ENCODE data around the gene C6orf47. TPM values are rescaled to one million over a fixed set of nuclear protein-coding genes. Genes with fewer than 3 reads are reported as not detected.

The C6orf47 gene
- polyA plus RNA-seq, 1 donor from 2014 or later: 17.2 TPM

DNA sequence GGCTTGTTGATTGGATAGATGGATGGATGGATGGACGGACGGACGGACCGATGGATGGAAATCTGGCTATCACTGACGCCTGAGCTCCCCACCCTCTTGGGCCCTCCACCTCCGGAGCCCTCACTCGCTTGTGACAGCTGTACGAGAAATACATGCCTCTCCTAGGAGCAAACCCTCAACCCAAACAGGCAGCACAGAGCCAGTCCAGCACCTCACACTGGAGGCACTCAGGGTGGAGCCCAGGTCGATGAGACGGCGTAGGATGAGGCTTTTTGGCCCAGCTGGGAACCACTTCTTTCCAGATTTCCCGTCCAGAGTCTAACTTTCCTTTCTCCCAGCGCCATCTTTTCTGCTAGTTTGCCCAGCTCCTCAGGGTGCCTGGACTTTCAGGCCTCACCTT lies 23.0 kb upstream of the C6orf47 start:
- Histone ChIP-seq H4K20me1 (ENCODE audit: insufficient read depth) (no peaks in the 10 kb centered on the region), H3K27ac (ENCODE audit: low read length) (peak overlapping the region; percentile 53), H3K9me2 (ENCODE audit: insufficient read depth, low read length) (no peaks in the 10 kb centered on the region), H3K27me3 (ENCODE audit: insufficient read depth, low read depth, low read length) (no peaks in the 10 kb centered on the region), H3K9ac (ENCODE audit: low read length) (peak overlapping the region; percentile 46), H3K4me3 (ENCODE audit: low read length) (peak overlapping the region; percentile 34), H3K4me2 (ENCODE audit: low read length) (no peak overlapping the region), H3K9me3 (ENCODE audit: low read length) (no peaks in the 10 kb centered on the region), H2AFZ (ENCODE audit: low read depth, low read length) (no peak overlapping the region), H3F3A (ENCODE audit: insufficient read depth, low read length, poor library complexity, severe bottlenecking) (no peaks in the 10 kb centered on the region), H3K36me3 (ENCODE audit: insufficient read depth, low read length) (peaks cover 4% of the 10 kb centered on the region), H3K79me2 (replicated peaks; ENCODE audit: insufficient read depth, low read length) (no peaks in the 10 kb centered on the region)
- TF ChIP-seq EP300 (conservative IDR thresholded peaks at IDR 0.05; ENCODE audit: poor library complexity, severe bottlenecking) (no peak), POLR2AphosphoS5 (IDR thresholded peaks at IDR 0.05) (no peak)

DNA sequence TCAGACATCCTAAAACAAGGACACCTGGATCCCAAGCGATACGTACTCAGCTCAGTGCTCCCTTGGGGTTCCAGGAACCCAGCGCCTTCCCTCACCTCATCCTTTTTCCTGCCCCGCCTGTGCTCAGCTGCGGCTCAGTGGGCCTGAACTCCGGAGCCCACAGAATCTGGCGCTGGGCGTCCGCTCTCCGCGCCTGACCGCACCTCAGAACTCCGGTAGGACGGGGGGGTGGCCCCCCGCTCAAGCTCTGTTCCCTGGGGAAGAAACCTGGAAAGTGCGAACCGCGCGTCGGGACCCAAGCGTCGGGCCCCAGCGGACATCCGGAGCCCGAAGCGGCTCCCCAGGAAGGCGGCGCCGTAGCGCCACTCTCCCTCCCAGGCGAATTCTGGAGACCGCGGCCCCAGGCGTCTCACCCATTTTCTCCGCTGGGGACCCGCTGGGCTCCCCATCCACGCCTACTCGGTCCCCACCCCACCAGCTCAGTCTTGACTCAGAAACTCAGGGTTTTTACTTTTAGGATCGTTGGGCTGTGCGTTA lies 20.6 kb upstream of the C6orf47 start:
- peak overlapping the region; percentile 34 for H3K9ac ChIP-seq (ENCODE audit: low read length)
- H3K4me3 ChIP-seq (ENCODE audit: low read length): peak overlapping the region; percentile 46
- no peaks in the 10 kb centered on the region for H3K9me2 ChIP-seq (ENCODE audit: insufficient read depth, low read length)
- no peaks in the 10 kb centered on the region for H3F3A ChIP-seq (ENCODE audit: insufficient read depth, low read length, poor library complexity, severe bottlenecking)
- H3K36me3 ChIP-seq (ENCODE audit: insufficient read depth, low read length): peaks cover 4% of the 10 kb centered on the region
- TF ChIP-seq EP300 (conservative IDR thresholded peaks at IDR 0.05; ENCODE audit: poor library complexity, severe bottlenecking) (no peak), POLR2AphosphoS5 (IDR thresholded peaks at IDR 0.05) (no peak)
- H3K4me2 ChIP-seq (ENCODE audit: low read length): no peak overlapping the region
- H4K20me1 ChIP-seq (ENCODE audit: insufficient read depth): no peaks in the 10 kb centered on the region
- H2AFZ ChIP-seq (ENCODE audit: low read depth, low read length): no peak overlapping the region
- no peaks in the 10 kb centered on the region for H3K27me3 ChIP-seq (ENCODE audit: insufficient read depth, low read depth, low read length)
- H3K27ac ChIP-seq (ENCODE audit: low read length): no peak overlapping the region
- H3K9me3 ChIP-seq (ENCODE audit: low read length): no peaks in the 10 kb centered on the region
- no peaks in the 10 kb centered on the region for H3K79me2 ChIP-seq (replicated peaks; ENCODE audit: insufficient read depth, low read length)

DNA sequence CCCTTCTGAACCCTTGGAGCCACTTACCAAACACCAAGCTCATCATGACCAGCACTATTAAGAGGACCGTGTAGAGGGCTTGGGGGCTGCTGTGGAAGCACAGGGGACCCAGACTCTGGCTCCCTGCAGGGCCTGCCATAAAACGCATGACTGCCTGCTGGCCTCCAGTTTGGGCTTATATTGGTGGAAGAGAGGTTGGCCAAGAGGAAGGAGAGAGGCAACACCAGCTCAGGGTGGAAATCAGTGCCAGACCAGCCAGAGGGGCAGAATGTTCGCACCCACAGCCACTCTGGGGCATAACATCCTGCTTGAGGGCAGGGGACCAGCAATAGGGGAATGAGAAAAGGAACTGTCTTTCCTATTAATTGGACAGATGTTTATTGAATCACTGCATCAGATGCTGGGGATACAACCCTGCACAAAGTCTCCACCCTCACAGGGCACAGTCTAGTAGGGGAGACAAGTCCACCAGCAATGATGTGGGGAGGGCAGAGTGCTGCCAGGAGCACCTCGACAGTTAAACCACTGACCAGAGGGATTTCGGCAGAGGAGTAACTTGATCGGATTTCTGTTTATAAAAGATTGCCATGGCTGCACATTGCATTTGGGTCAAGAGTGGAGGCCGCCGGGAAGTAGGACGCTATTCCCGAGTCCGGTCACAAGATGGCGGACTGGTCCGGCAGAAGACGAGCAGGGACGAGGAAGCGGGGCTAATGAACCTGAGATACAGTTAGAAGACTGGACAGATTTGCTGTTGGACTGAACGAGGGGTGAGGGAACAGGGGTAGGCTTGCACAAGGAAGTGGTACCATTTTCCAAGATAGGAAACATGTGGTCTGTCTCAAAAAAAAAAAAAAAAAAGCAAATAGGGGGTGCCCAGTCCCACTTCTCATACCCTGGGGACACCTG lies 19.9 kb upstream of the C6orf47 start, which contains the start of gene LY6G5C:
TSS of gene LY6G5C (minus strand) at position 842 of the 909 bp plus-strand sequence. CDS start at position 148, 694 bp downstream.
- H3K9me3 ChIP-seq (ENCODE audit: low read length): no peaks in the 10 kb centered on the region
- H3K36me3 ChIP-seq (ENCODE audit: insufficient read depth, low read length): peaks cover 4% of the 10 kb centered on the region
- H3K9me2 ChIP-seq (ENCODE audit: insufficient read depth, low read length): no peaks in the 10 kb centered on the region
- H3F3A ChIP-seq (ENCODE audit: insufficient read depth, low read length, poor library complexity, severe bottlenecking): no peaks in the 10 kb centered on the region
- peak within 1 kb of the TSS; percentile 46 for H3K4me3 ChIP-seq (ENCODE audit: low read length)
- H3K79me2 ChIP-seq (replicated peaks; ENCODE audit: insufficient read depth, low read length): no peaks in the 10 kb centered on the region
- no peaks in the 10 kb centered on the region for H4K20me1 ChIP-seq (ENCODE audit: insufficient read depth)
- no peak within 1 kb of the TSS for H2AFZ ChIP-seq (ENCODE audit: low read depth, low read length)
- H3K4me2 ChIP-seq (ENCODE audit: low read length): no peak within 1 kb of the TSS
- TF ChIP-seq MXI1 (conservative IDR thresholded peaks at IDR 0.05; ENCODE audit: poor library complexity, severe bottlenecking): no peak
- peak; percentile 1 for TF ChIP-seq POLR2AphosphoS5 (IDR thresholded peaks at IDR 0.05)
- TF ChIP-seq, protein P1, sequence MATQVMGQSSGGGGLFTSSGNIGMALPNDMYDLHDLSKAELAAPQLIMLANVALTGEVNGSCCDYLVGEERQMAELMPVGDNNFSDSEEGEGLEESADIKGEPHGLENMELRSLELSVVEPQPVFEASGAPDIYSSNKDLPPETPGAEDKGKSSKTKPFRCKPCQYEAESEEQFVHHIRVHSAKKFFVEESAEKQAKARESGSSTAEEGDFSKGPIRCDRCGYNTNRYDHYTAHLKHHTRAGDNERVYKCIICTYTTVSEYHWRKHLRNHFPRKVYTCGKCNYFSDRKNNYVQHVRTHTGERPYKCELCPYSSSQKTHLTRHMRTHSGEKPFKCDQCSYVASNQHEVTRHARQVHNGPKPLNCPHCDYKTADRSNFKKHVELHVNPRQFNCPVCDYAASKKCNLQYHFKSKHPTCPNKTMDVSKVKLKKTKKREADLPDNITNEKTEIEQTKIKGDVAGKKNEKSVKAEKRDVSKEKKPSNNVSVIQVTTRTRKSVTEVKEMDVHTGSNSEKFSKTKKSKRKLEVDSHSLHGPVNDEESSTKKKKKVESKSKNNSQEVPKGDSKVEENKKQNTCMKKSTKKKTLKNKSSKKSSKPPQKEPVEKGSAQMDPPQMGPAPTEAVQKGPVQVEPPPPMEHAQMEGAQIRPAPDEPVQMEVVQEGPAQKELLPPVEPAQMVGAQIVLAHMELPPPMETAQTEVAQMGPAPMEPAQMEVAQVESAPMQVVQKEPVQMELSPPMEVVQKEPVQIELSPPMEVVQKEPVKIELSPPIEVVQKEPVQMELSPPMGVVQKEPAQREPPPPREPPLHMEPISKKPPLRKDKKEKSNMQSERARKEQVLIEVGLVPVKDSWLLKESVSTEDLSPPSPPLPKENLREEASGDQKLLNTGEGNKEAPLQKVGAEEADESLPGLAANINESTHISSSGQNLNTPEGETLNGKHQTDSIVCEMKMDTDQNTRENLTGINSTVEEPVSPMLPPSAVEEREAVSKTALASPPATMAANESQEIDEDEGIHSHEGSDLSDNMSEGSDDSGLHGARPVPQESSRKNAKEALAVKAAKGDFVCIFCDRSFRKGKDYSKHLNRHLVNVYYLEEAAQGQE (IDR thresholded peaks at IDR 0.05; ENCODE audit: borderline replicate concordance): no peak
- no peak for TF ChIP-seq EP300 (conservative IDR thresholded peaks at IDR 0.05; ENCODE audit: poor library complexity, severe bottlenecking)
- TF ChIP-seq, protein P2, sequence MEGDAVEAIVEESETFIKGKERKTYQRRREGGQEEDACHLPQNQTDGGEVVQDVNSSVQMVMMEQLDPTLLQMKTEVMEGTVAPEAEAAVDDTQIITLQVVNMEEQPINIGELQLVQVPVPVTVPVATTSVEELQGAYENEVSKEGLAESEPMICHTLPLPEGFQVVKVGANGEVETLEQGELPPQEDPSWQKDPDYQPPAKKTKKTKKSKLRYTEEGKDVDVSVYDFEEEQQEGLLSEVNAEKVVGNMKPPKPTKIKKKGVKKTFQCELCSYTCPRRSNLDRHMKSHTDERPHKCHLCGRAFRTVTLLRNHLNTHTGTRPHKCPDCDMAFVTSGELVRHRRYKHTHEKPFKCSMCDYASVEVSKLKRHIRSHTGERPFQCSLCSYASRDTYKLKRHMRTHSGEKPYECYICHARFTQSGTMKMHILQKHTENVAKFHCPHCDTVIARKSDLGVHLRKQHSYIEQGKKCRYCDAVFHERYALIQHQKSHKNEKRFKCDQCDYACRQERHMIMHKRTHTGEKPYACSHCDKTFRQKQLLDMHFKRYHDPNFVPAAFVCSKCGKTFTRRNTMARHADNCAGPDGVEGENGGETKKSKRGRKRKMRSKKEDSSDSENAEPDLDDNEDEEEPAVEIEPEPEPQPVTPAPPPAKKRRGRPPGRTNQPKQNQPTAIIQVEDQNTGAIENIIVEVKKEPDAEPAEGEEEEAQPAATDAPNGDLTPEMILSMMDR (IDR thresholded peaks at IDR 0.05; ENCODE audit: poor library complexity, severe bottlenecking): peak; percentile 80
- TF ChIP-seq RAD21 (conservative IDR thresholded peaks at IDR 0.05): peak; percentile 87
- no peak for TF ChIP-seq EZH2 (IDR thresholded peaks at IDR 0.05; ENCODE audit: borderline replicate concordance, insufficient read depth, low read length, poor library complexity, severe bottlenecking)
- peak; percentile 82 for TF ChIP-seq SMC3 (conservative IDR thresholded peaks at IDR 0.05; ENCODE audit: poor library complexity)
- TF ChIP-seq TAF1 (IDR thresholded peaks at IDR 0.05; ENCODE audit: low read depth): no peak
- no peaks in the 10 kb centered on the region for H3K27me3 ChIP-seq (ENCODE audit: insufficient read depth, low read depth, low read length)
- no peak within 1 kb of the TSS for H3K27ac ChIP-seq (ENCODE audit: low read length)
- H3K9ac ChIP-seq (ENCODE audit: low read length): peak within 1 kb of the TSS; percentile 34

All from neural cell (in vitro differentiated cells).